Epithelial cell of prostate (primary cell): ENCODE data around the gene FHL1.
"Not testable (repeated sequence)": the region's sequence is repeated elsewhere in the genome, so short reads cannot be mapped to it uniquely, and the experiment has no call there.

ENCODE experiments used
- DNase-seq: peaks from one replicate; pipeline ENCODE4 v3.0.0-alpha.2; 2011; ENCODE audit warnings: low read depth, low spot score
- H3K27ac ChIP-seq: fragments of 450-650 bp; 2 replicates; pipeline ENCODE4 v1.5.1; 2017; ENCODE audit warnings: mild to moderate bottlenecking

FHL1 gene

GRCh38 chrX:136237849-136238248 is 90.5 kb downstream of the FHL1 start:
- DNase-seq, H3K27ac ChIP-seq: not testable (repeated sequence)

GRCh38 chrX:136246201-136246600 is 98.9 kb downstream of the FHL1 start:
- no peak for DNase-seq
- no peak overlapping the region for H3K27ac ChIP-seq

- no peak for DNase-seq
- peak overlapping the region; percentile 60 for H3K27ac ChIP-seq
Observed at GRCh38 chrX:136250191-136251040, 103.1 kb downstream of the FHL1 start.

GRCh38 chrX:136251041-136251991 is 104.0 kb downstream of the FHL1 start, which contains the start of gene MAP7D3:
Gene MAP7D3 (minus strand): TSS chrX:136251400. CDS start chrX:136251358, 42 bp downstream.
- peak within 1 kb of the TSS; percentile 60 for H3K27ac ChIP-seq
- no peak for DNase-seq

- DNase-seq, result no peak
- H3K27ac ChIP-seq, result no peak overlapping the region
Observed at GRCh38 chrX:136255541-136255940, 108.2 kb downstream of the FHL1 start.

GRCh38 chrX:136256026-136256425 is 108.7 kb downstream of the FHL1 start:
- no peak overlapping the region for H3K27ac ChIP-seq
- DNase-seq, result no peak

GRCh38 chrX:136258951-136259350 is 111.6 kb downstream of the FHL1 start:
- peak overlapping the region; percentile 67 for H3K27ac ChIP-seq
- DNase-seq, result no peak

GRCh38 chrX:136259543-136259942 is 112.2 kb downstream of the FHL1 start:
- DNase-seq, result no peak
- H3K27ac ChIP-seq, result peak overlapping the region; percentile 67

GRCh38 chrX:136260776-136261175 is 113.4 kb downstream of the FHL1 start:
- peak overlapping the region; percentile 67 for H3K27ac ChIP-seq
- DNase-seq, result no peak
